Measurements from ENCODE around the gene BZW1.

DNA sequence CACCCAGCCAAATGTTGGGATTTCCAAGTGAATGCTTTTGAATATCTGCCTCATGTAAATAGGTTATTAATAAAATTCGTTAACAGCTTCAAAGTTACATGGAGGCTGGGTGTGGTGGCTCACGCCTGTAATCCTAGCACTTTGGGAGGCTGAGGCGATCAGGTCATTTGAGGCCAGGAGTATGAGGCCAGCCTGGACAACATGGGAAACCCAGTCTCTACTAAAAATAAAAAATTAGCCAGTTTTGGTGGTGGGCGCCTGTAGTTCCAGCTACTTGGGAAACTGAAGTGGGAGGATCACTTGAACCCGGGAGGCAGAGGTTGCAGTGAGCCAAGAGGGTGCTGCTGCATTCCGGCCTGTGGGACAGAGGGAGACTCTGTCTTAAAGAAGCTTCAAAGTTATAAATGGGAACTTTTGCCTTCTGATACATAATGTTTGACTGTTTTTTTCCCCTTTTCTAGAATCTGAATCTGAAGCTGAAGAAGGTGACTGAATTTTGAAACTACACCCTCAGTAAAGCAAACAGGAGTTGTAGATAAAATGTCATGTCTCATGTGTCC is 10.1 kb downstream of the BZW1 start:
- TF ChIP-seq POLR2A (IDR thresholded peaks at IDR 0.05; ENCODE audit: low read depth, low read length) (no peak; the same call in 1 of the 2 replicates), MAZ (IDR thresholded peaks at IDR 0.05; ENCODE audit: borderline replicate concordance, low read depth, low read length) (no peak), CEBPB (IDR thresholded peaks at IDR 0.05; ENCODE audit: low read depth, low read length) (no peak), RCOR1 (IDR thresholded peaks at IDR 0.05; ENCODE audit: insufficient replicate concordance, low read length) (no peak), SMC3 (IDR thresholded peaks at IDR 0.05; ENCODE audit: low read depth, low read length) (no peak), MXI1 (IDR thresholded peaks at IDR 0.05; ENCODE audit: borderline replicate concordance, low read depth, low read length) (no peak), RAD21 (IDR thresholded peaks at IDR 0.05; ENCODE audit: low read length) (no peak), FOS (IDR thresholded peaks at IDR 0.05; ENCODE audit: low read depth, low read length) (no peak), RFX5 (IDR thresholded peaks at IDR 0.05; ENCODE audit: low read depth, low read length) (no peak), NFE2L2 (IDR thresholded peaks at IDR 0.05; ENCODE audit: low read depth, low read length) (no peak), BHLHE40 (IDR thresholded peaks at IDR 0.05; ENCODE audit: low read depth, low read length) (no peak)
- TF ChIP-seq, protein P1, sequence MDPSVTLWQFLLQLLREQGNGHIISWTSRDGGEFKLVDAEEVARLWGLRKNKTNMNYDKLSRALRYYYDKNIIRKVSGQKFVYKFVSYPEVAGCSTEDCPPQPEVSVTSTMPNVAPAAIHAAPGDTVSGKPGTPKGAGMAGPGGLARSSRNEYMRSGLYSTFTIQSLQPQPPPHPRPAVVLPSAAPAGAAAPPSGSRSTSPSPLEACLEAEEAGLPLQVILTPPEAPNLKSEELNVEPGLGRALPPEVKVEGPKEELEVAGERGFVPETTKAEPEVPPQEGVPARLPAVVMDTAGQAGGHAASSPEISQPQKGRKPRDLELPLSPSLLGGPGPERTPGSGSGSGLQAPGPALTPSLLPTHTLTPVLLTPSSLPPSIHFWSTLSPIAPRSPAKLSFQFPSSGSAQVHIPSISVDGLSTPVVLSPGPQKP (IDR thresholded peaks at IDR 0.05; ENCODE audit: borderline replicate concordance, low read depth, low read length) = no peak
- TF ChIP-seq, protein P2, sequence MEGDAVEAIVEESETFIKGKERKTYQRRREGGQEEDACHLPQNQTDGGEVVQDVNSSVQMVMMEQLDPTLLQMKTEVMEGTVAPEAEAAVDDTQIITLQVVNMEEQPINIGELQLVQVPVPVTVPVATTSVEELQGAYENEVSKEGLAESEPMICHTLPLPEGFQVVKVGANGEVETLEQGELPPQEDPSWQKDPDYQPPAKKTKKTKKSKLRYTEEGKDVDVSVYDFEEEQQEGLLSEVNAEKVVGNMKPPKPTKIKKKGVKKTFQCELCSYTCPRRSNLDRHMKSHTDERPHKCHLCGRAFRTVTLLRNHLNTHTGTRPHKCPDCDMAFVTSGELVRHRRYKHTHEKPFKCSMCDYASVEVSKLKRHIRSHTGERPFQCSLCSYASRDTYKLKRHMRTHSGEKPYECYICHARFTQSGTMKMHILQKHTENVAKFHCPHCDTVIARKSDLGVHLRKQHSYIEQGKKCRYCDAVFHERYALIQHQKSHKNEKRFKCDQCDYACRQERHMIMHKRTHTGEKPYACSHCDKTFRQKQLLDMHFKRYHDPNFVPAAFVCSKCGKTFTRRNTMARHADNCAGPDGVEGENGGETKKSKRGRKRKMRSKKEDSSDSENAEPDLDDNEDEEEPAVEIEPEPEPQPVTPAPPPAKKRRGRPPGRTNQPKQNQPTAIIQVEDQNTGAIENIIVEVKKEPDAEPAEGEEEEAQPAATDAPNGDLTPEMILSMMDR (conservative IDR thresholded peaks at IDR 0.05; ENCODE audit: low read depth, low read length) = no peak
- TF ChIP-seq, protein P3, sequence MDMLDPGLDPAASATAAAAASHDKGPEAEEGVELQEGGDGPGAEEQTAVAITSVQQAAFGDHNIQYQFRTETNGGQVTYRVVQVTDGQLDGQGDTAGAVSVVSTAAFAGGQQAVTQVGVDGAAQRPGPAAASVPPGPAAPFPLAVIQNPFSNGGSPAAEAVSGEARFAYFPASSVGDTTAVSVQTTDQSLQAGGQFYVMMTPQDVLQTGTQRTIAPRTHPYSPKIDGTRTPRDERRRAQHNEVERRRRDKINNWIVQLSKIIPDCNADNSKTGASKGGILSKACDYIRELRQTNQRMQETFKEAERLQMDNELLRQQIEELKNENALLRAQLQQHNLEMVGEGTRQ (IDR thresholded peaks at IDR 0.05; ENCODE audit: low read depth, low read length) = no peak
